H1 (cell line): Measurements from ENCODE around the gene POLR3H.

Experiments
- CBX8 ChIP-seq: fragments of 300-800, 300-1000 bp; sonication (generic); IDR thresholded peaks from 2 replicates; pipeline ENCODE4 v1.7.1; 2016; ENCODE audit warnings: low read depth, low read length, borderline replicate concordance
- EGR1 ChIP-seq: IDR thresholded peaks from 2 replicates; pipeline ENCODE4 v1.6.1; 2011; ENCODE audit warnings: low read depth, low read length, borderline replicate concordance
- EZH2 ChIP-seq: fragments of 200-600 bp; sonication (generic); IDR thresholded peaks from 2 replicates; pipeline ENCODE4 v1.7.1; 2012; ENCODE audit warnings: low read depth, mild to moderate bottlenecking, moderate library complexity, low read length, inconsistent platforms; ENCODE audit not compliant: severe bottlenecking
- POLR2AphosphoS5 ChIP-seq: IDR thresholded peaks from 2 replicates; pipeline ENCODE4 v1.6.1; 2011; ENCODE audit warnings: low read depth, low read length
- SIN3A ChIP-seq, 2 experiments: IDR thresholded peaks in 1 of 2; conservative IDR thresholded peaks in 1 of 2; 2 replicates each; pipeline ENCODE4 v1.6.1; 2011 to 2012; ENCODE audit warnings: low read length in 2 of 2, improper control_type of control experiment in 1 of 2, low read depth in 1 of 2, mild to moderate bottlenecking in 1 of 2
- TF ChIP-seq, protein P1 (sequence below), 3 experiments: IDR thresholded peaks; 1 replicate in 2 of 3; 2 replicates in 1 of 3; pipeline versions ENCODE4 v1.5.1 to v1.6.1; 2011; ENCODE audit warnings: low read length in 3 of 3, mild to moderate bottlenecking in 3 of 3, inconsistent platforms in 2 of 3, low read depth in 1 of 3, moderate library complexity in 1 of 3; ENCODE audit not compliant: insufficient read depth in 1 of 3; ENCODE audit errors: control extremely low read depth in 1 of 3

DNA sequence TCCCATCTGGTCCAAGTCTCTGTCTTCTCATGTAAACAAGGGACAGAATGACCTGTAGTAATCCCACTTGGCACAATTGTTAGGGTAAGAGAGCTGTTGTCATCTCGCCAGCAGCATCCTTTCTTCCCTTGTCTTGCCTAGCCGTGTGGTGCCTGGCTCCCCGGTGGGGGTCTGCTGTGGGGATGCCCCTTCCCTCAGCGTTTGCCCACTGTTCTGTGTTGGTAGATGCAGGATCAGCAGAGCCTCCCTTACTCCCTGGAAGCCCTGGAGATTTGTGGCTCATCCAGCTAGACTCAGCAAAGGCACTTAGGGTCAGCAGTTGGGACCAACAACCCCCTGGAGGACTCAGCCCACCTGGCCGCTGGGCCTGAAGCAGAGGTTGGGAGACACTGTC, 62.3 kb downstream of the POLR3H start:
- TF ChIP-seq, protein P1, sequence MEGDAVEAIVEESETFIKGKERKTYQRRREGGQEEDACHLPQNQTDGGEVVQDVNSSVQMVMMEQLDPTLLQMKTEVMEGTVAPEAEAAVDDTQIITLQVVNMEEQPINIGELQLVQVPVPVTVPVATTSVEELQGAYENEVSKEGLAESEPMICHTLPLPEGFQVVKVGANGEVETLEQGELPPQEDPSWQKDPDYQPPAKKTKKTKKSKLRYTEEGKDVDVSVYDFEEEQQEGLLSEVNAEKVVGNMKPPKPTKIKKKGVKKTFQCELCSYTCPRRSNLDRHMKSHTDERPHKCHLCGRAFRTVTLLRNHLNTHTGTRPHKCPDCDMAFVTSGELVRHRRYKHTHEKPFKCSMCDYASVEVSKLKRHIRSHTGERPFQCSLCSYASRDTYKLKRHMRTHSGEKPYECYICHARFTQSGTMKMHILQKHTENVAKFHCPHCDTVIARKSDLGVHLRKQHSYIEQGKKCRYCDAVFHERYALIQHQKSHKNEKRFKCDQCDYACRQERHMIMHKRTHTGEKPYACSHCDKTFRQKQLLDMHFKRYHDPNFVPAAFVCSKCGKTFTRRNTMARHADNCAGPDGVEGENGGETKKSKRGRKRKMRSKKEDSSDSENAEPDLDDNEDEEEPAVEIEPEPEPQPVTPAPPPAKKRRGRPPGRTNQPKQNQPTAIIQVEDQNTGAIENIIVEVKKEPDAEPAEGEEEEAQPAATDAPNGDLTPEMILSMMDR (IDR thresholded peaks at IDR 0.05; ENCODE audit: control extremely low read depth in 1 of 3, insufficient read depth in 1 of 3, low read depth in 1 of 3, low read length in 3 of 3): no peak
- TF ChIP-seq CBX8 (no peak), POLR2AphosphoS5 (no peak; the same call in 1 of the 2 replicates), EZH2 (no peak), EGR1 (no peak), SIN3A (conservative IDR thresholded peaks at IDR 0.05 in 1 of 2, IDR thresholded peaks at IDR 0.05 in 1 of 2; ENCODE audit: low read depth in 1 of 2, low read length in 2 of 2) (no peak)
